GM18517 (cell line): ENCODE results near the gene MICALL2.
"Not testable (repeated sequence)": the region's sequence is repeated elsewhere in the genome, so short reads cannot be mapped to it uniquely, and the experiment has no call there.

ENCODE experiments used
- ATAC-seq: cut with Tn5 transposase; IDR thresholded peaks from one replicate; pipeline ENCODE4 v1.9.1; 2021; ENCODE audit warnings: mild to moderate bottlenecking, moderate library complexity; ENCODE audit not compliant: unreplicated experiment

MICALL2 gene

DNA sequence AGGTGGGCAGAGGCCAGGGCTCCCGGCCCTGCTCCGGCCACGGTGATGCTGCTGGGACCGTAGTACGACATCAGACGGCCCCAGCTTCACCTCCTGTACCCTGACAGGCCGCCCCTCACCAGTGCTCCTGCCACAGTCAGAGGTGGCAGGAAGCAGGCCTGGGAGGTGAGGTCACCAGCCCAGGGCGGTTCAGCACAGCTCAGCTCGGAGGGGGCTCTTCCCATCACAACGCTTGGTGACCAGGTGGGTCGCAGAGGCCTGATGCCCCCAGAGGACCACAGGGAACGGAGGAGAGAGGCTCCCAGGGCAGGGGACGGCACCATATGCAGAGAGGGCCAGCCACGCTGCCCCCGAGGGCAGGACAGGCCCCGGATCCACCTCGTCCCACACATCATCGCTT lies 8.8 kb downstream of the MICALL2 start:
- no peak for ATAC-seq

- no peak for ATAC-seq
These were observed 9.3 kb downstream of the MICALL2 start for GRCh38 chr7:1449951-1450350.

GRCh38 chr7:1449501-1449900 lies 9.8 kb downstream of the MICALL2 start:
- ATAC-seq = no peak

GRCh38 chr7:1448958-1449357 lies 10.3 kb downstream of the MICALL2 start:
- ATAC-seq = no peak

DNA sequence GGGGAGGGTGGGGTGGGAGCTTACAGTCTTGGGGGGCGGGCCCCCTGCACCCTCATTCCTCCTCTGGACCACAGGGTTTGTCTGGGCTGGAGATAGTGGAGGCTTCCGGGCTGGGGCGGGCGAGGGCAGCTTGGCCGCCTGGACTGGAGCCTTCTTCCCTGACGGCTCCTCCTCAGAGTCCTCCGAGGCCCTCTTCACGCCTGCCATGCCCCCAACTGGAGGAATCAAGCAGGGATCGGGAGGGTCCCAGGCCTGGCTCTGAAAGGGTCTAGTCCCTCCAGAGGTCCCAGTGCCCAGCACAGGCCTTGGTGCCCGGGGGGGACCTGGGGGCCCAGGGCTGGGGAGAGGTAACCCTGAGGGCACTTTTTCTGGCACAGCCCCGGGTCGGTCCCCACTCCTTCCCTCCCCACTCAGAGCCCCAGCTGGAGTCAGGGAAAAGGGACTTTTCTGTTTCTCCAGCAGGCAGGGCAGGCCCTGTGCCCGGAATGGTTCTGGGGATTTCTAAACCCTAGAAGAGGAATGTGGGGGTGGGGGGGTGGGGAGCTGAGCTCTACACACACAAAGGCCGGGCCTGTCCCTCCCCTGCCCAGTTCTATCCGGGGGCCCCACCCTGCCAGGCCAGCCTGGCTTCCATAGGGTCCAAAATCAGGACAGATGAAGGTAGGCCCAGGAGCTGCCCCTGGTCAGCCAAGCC lies 11.6 kb downstream of the MICALL2 start:
- ATAC-seq = no peak

DNA sequence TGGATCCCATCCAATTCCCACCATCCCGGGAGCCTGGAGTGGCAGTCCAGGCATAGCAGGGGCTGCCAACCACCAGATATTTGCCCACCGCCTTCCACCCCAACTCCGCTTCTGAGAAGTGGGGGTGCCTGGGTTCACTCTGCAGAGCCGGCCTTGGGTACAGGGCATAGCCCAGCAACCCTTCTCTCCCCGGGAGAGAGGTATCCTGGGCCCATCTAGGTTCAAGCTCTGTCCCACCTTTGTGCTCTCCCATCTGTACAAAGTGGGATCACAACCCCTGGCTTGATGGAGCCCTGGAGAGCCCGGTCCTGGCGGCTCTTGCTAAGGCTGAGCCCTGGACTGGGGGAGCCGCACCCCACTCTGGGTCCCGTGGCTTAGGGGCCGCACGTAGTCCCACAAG lies 12.2 kb downstream of the MICALL2 start:
- no peak for ATAC-seq

GRCh38 chr7:1446620-1447032 lies 12.6 kb downstream of the MICALL2 start:
- ATAC-seq = no peak

- ATAC-seq = not testable (repeated sequence)
These were observed 13.2 kb downstream of the MICALL2 start for GRCh38 chr7:1446026-1446425.

GRCh38 chr7:1445341-1445740 lies 13.9 kb downstream of the MICALL2 start:
- ATAC-seq = no peak

GRCh38 chr7:1444925-1445322 lies 14.3 kb downstream of the MICALL2 start:
- ATAC-seq = no peak

DNA sequence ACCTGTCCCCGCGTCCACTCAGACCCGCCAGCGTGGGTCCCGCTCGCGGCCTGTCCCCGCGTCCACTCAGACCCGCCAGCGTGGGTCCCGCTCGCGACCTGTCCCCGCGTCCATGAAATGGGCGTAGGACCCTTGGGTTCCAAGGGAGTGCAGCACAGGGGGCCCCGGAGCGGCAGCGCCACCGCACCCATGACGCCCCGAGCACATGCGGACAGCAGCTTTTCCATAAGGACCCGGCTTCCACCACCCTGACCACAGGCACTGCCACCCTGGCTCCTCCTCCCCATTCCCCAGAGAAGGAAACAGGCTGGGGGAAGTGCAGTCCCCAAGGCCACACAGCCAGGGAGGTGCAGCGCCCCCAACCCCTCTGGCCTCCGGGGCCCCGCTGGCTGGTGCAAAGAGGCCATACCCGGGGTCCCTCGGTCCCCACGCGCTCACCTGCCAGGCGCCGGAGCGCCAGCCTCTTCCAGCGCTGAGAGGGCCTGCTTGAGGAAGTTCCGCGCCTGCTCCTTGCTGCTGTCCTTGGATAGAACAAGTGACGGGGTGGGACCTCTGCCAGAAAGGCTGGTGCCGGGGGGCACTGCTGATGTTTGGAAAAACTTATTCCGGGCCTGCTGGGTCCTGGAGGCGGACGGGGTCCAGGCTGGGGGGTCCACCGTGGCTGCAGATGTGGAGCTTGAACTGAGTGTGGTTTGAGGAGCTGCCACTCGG lies 14.9 kb downstream of the MICALL2 start:
- ATAC-seq = no peak

GRCh38 chr7:1443587-1444200 lies 15.6 kb downstream of the MICALL2 start:
- not testable (repeated sequence) for ATAC-seq

- no peak for ATAC-seq
These were observed 16.7 kb downstream of the MICALL2 start for GRCh38 chr7:1442355-1443124.

GRCh38 chr7:1441615-1442354 lies 17.5 kb downstream of the MICALL2 start:
- no peak for ATAC-seq

DNA sequence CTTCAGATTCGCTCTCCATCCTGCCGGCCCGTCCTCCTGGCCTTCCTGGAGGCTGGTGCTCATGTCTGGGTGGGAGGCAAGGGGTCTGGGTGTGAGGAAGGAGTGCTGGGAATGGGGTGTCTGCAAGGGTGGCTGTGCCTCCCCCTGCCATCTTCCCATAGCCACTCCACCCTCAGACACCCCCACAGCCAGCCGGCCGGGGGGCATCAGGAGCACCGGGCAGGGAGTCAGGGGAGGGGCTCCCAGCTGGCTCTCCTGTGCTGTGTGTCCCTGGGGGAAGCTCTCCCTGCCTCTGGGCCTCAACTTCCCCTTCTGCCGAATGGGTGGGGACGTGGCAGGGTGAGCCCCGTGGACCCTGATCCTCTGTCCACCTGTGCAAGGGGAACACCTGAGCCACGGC lies 18.6 kb downstream of the MICALL2 start:
- no peak for ATAC-seq

GRCh38 chr7:1439373-1440363 lies 19.6 kb downstream of the MICALL2 start:
- ATAC-seq = no peak

GRCh38 chr7:1438821-1439220 lies 20.4 kb downstream of the MICALL2 start:
- no peak for ATAC-seq

- no peak for ATAC-seq
These were observed 21.1 kb downstream of the MICALL2 start for GRCh38 chr7:1438208-1438607.

DNA sequence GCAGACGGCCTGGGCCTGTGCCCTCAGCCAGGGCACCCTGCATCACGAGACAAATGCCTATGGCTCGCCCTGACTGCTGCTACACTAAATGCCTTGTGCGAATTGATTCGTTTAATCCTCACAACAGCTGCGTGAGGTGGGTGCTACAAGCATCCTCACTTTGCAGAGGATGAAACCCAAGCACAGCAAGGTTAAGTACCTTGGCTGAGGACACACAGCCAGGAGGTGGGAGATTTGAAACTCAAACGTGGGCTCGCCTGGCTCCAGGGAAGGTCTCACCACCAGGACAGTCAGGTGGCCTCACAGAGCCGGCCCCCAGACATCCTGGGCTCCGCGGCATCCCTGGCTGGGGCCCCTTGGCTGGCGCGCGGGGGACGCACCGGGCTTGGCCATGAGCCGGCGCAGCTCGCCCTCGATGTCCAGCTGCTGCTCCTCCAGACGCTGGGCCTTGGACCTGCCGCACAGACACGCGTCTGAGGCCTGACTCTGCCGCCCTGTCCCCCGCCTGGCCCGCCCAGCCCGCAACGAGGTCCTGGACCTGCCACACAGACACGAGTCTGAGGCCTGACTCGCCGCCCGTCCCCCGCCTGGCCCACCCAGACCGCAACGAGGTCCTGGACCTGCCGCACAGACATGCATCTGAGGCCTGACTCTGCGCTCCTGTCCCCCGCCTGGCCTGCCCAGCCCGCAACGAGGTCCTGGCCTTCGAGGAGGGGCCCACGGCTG lies 22.0 kb downstream of the MICALL2 start:
- ATAC-seq = no peak
